Measurements from ENCODE around the gene TMEM222.

DNA sequence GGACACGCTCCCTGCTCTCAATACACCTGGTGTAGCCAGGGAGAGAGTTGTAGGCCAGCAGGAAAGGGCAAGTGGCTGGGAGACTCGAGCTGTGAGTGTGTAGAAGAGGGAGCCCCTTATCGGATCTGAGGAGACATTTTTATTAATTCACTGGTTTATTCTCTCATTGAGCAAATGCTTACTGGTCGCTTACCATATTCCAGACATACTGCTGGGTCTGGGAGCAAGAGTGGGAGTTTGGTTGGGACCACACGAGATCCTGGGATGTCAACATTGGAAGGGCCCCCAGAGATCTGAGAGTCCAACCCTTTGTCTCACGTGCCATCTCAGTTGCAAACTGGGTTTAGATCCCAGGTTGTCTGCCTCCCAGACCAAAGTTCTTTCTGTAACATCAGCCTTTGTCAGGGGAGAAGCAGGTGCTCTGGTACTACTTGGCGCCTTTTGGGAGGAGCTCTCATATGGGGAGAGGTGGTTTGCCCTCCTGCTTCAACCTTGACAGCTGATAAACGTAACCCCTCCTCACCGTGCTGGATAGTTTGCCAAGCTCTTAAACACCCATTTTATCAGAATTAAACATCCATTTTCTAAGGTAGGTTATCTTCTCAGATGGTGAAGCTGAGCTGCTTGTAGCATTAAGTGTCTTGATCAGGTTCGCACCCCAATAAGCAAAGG is 742 bp downstream of the TMEM222 start:
- TF ChIP-seq POLR2A (IDR thresholded peaks at IDR 0.05; ENCODE audit: low read depth, low read length), result no peak
- TF ChIP-seq, protein P1, sequence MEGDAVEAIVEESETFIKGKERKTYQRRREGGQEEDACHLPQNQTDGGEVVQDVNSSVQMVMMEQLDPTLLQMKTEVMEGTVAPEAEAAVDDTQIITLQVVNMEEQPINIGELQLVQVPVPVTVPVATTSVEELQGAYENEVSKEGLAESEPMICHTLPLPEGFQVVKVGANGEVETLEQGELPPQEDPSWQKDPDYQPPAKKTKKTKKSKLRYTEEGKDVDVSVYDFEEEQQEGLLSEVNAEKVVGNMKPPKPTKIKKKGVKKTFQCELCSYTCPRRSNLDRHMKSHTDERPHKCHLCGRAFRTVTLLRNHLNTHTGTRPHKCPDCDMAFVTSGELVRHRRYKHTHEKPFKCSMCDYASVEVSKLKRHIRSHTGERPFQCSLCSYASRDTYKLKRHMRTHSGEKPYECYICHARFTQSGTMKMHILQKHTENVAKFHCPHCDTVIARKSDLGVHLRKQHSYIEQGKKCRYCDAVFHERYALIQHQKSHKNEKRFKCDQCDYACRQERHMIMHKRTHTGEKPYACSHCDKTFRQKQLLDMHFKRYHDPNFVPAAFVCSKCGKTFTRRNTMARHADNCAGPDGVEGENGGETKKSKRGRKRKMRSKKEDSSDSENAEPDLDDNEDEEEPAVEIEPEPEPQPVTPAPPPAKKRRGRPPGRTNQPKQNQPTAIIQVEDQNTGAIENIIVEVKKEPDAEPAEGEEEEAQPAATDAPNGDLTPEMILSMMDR (conservative IDR thresholded peaks at IDR 0.05; ENCODE audit: low read depth, low read length), result no peak

Measured in IMR-90 (cell line).